Adrenal gland (tissue), 12 donors: Measurements from ENCODE around the gene NABP2. TPM values are rescaled to one million over a fixed set of nuclear protein-coding genes. Genes with fewer than 3 reads are reported as not detected.

ENCODE experiments used
- DNase-seq, 7 donors: peaks; one replicate each; pipeline ENCODE4 v3.0.0-alpha.2; 2019 to 2020
- H3K27ac ChIP-seq, 5 donors: fragments of 200-600 bp; sonication (generic) in 4 of 5; 1 replicate in 3 of 5; 2 replicates in 2 of 5; pipeline versions ENCODE4 v1.5.1 to v1.8.0; 2016 to 2020; ENCODE audit warnings: mild to moderate bottlenecking in 1 of 5
- H3K27me3 ChIP-seq: fragments of 200-600 bp; 2 replicates; pipeline ENCODE4 v1.8.0; 2021
- H3K36me3 ChIP-seq, 2 donors: fragments of 200-600 bp; replicated peaks in 1 of 2; 1 replicate in 1 of 2; 2 replicates in 1 of 2; pipeline versions ENCODE4 v1.5.1 to v1.8.0; 2018 to 2022
- H3K4me1 ChIP-seq, 2 donors: fragments of 200-600 bp; replicated peaks in 1 of 2; 1 replicate in 1 of 2; 2 replicates in 1 of 2; pipeline versions ENCODE4 v1.5.1 to v1.8.0; 2018 to 2021
- H3K4me3 ChIP-seq, 4 donors: fragments of 200-600 bp; sonication (generic) in 3 of 4; one replicate each; pipeline ENCODE4 v1.5.1; 2016 to 2018
- H3K9me3 ChIP-seq, 3 donors: fragments of 200-600 bp; sonication (generic) in 1 of 3; replicated peaks in 1 of 3; 1 replicate in 2 of 3; 2 replicates in 1 of 3; pipeline versions ENCODE4 v1.5.1 to v1.8.0; 2016 to 2021
- CTCF ChIP-seq, 6 experiments: fragments of 450-650 bp in 4 of 6; fragments of 200-600 bp in 2 of 6; sonication (generic) in 1 of 6; IDR thresholded peaks; 1 replicate in 5 of 6; 2 replicates in 1 of 6; pipeline versions ENCODE4 v1.5.1 to v1.8.0; 2016 to 2021; ENCODE audit warnings: antibody characterized with exemption in 6 of 6, mild to moderate bottlenecking in 2 of 6, moderate library complexity in 1 of 6
- POLR2A ChIP-seq, 2 donors: fragments of 450-650 bp; IDR thresholded peaks; one replicate each; pipeline ENCODE4 v1.6.1; 2017; ENCODE audit warnings: antibody characterized with exemption in 2 of 2, mild to moderate bottlenecking in 2 of 2, moderate library complexity in 1 of 2
- WGBS, 4 donors: extraction: QIAGEN DNeasy Blood & Tissue Kit in 2 of 4; methylation state at CpG; one replicate each; pipeline versions ENCODE4 v1.1.5 to v1.1.7; 2013 to 2017; 5-methylcytosine and 5-hydroxymethylcytosine counted together
- intact Hi-C, 2 donors: fragments of 100-400 bp; cut with DNase I; formaldehyde crosslinking; loops; one replicate each; pipeline versions ENCODE4 v1.14.1 to v1.15.0; 2022 to 2023
- polyA plus RNA-seq, 3 donors: library from polyadenylated mRNA; stranded (reverse); fragments of 200-250 nt in 2 of 3; fragments of 350-450 nt in 1 of 3; fragmentation: Illumina TruSeq in 1 of 3; extraction: RNeasy Lipid Tissue Mini Kit (QIAGEN cat#74804) in 1 of 3; gene quantifications; one replicate each; pipeline ENCODE4 v1.2.3, GENCODE V29; 2013 to 2014
- total RNA-seq, 9 donors: library from RNA; depleted of rRNA in 4 of 9; stranded (reverse); fragments of >200 nt in 4 of 9; fragments of 120-200 nt in 1 of 9; fragmentation: NEBNext Ultra II Directional in 1 of 9; extraction: Animal tissue kit (Norgen Biotek cat#: 25700) in 1 of 9; gene quantifications; one replicate each; pipeline versions ENCODE4 v1.1.0 to v1.2.4, GENCODE V29; 2013 to 2023
- donor health status: healthy with polysubstance abuse.
- donor health status: Bipolar disorder and iron deficiency.
- donor health status: DM: yes; HTN: yes; CAD: no.
- donor health status: DM: no; HTN: no; CAD: no.
- donor health status: DM: no; HTN: no; CAD: no.
- donor health status: DM: yes; HTN: yes; CAD: no.

NABP2 gene
- total and polyA plus RNA-seq, 12 donors, result 23.8 to 55.4 (median 46.2) TPM

DNA sequence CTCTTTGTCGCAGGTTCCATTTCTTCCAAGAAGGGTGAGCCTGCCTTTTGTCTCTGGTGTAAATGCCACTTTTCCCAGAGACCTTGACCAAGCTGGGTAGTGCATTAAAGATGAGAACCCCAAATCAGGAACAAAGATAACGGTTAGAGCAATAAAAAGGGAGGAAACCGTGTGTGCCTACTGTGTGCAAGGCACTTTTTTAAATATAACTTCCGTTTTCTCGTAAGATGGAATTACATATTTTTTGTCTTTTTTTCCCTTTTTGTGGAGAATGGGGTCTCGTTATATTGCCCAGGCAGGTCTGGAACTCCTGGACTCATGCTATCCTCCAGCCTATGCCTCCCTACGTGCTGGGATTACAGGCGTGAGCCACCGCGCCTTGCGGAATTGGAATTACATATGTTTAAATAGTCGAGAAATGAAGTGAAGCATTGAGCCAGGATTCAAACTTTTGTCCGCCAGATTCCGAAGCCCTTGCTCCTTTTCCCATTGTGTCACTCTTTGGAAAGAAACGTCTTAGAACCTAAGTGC, 506 bp upstream of the NABP2 start:
- intact Hi-C loops, result loop anchor here in 1 of 2 donors (5.0 kb wide), 1 partner anchor 34 kb away; the partner anchor contains the start of gene ANKRD52
- no peak for DNase-seq
- TF ChIP-seq POLR2A (IDR thresholded peaks at IDR 0.05), result no peak
- no peak for TF ChIP-seq CTCF (IDR thresholded peaks at IDR 0.05)
- Histone ChIP-seq H3K27ac (peak overlapping the region; percentile 10 to 78 (median 66)), H3K36me3 (no peaks in the 10 kb centered on the region), H3K4me1 (peaks cover 18 to 42% of the 10 kb centered on the region in 2 donors), H3K9me3 (no peaks in the 10 kb centered on the region), H3K4me3 (peak overlapping the region in 1 of 4 donors; percentile 69), H3K27me3 (no peaks in the 10 kb centered on the region)
- WGBS, 4 donors, result 27 to 32% (median 30%) methylated on average over 11 to 15 of the region's 15 CpGs

DNA sequence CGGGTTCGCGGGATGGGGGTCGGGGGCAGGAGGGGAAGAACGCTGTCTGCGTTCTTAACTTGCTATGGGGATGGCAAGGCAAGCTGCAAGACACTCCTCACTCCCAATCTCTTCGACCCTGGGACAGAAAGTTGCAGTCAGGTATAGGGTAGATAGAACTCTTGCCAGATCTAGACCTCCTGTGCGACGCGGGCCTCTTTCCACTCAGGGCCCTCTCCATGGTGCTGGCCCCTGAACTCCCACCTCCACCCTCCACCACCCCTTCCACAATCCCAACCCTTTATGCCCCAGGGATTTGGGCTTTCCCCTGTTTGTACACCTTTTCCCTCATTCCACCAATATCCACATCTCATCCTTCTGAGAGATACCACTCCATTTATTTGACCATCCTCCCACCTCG, 812 bp downstream of the NABP2 start:
- no peak for DNase-seq
- Histone ChIP-seq H3K9me3 (no peaks in the 10 kb centered on the region), H3K4me3 (peak overlapping the region in 2 of 4 donors; percentile 32 to 69), H3K27me3 (no peaks in the 10 kb centered on the region), H3K4me1 (peaks cover 13 to 38% of the 10 kb centered on the region in 2 donors), H3K36me3 (no peaks in the 10 kb centered on the region), H3K27ac (peak overlapping the region in 3 of 5 donors; percentile 62 to 78 (median 66))
- TF ChIP-seq POLR2A (IDR thresholded peaks at IDR 0.05) (no peak), CTCF (IDR thresholded peaks at IDR 0.05) (no peak)
- 78 to 86% (median 80%) methylated on average over 10 to 11 of the region's 11 CpGs for WGBS, 4 donors
- intact Hi-C loops, result loop anchor here in 1 of 2 donors (5.0 kb wide), 2 partner anchors 32 to 33 kb away; partner anchors contain the start of gene ANKRD52

DNA sequence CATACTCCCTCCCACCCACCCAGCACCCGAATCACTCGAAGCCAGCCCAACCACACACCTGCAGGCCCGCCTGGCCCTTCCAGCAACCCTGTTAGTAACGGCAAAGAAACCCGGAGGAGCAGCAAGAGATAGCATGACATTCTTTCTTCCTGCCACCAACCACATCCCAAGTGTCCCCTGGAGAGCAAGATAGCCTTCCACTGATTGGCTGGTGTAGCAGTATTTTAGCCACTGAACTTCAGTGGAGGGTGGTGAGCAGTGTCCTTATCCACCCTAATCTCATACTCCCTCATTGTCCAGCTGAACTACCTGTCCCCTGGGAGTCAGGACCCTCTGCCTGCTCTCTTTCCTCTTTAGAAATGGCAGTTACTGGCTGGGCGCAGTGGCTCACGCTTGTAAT, 4.9 kb downstream of the NABP2 start:
- Histone ChIP-seq H3K4me3 (no peak overlapping the region), H3K36me3 (no peaks in the 10 kb centered on the region), H3K4me1 (peaks cover 8 to 11% of the 10 kb centered on the region in 2 donors), H3K9me3 (no peaks in the 10 kb centered on the region), H3K27me3 (no peaks in the 10 kb centered on the region), H3K27ac (no peak overlapping the region)
- 86 to 91% (median 89%) methylated on average over 6 to 7 of the region's 7 CpGs for WGBS, 4 donors
- intact Hi-C loops, result loop anchor here in 1 of 2 donors (5.0 kb wide), 1 partner anchor 37 kb away; no protein-coding TSS in a partner anchor
- DNase-seq, result no peak
- no peak for TF ChIP-seq CTCF (IDR thresholded peaks at IDR 0.05)
- no peak for TF ChIP-seq POLR2A (IDR thresholded peaks at IDR 0.05)

GRCh38 chr12:56229916-56230431, 5.8 kb downstream of the NABP2 start, which contains the start of gene SLC39A5:
Gene SLC39A5 (plus strand): TSS chr12:56230051. CDS start chr12:56231275, 1,224 bp downstream.
- H3K4me3 ChIP-seq, result no peak within 1 kb of the TSS
- no peaks in the 10 kb centered on the region for H3K36me3 ChIP-seq
- no peak within 1 kb of the TSS for H3K27ac ChIP-seq
- TF ChIP-seq POLR2A (IDR thresholded peaks at IDR 0.05) (no peak), CTCF (IDR thresholded peaks at IDR 0.05) (no peak)
- H3K27me3 ChIP-seq, result no peaks in the 10 kb centered on the region
- intact Hi-C loops, result loop anchor here in 1 of 2 donors (5.0 kb wide), 1 partner anchor 38 kb away; no protein-coding TSS in a partner anchor
- 62 to 89% (median 80%) methylated on average over 4 of the region's 4 CpGs for WGBS, 4 donors
- DNase-seq, result no peak
- no peaks in the 10 kb centered on the region for H3K9me3 ChIP-seq
- H3K4me1 ChIP-seq, result peaks cover 2 to 5% of the 10 kb centered on the region in 2 donors
